B cell (primary cell): ENCODE measurements around the gene PRRC2B.

Experiments
- EZH2 ChIP-seq: IDR thresholded peaks from 2 replicates; pipeline ENCODE4 v1.6.1; 2012; ENCODE audit warnings: borderline replicate concordance, low read depth, mild to moderate bottlenecking, moderate library complexity, low read length; ENCODE audit not compliant: insufficient read depth, poor library complexity, severe bottlenecking
- TF ChIP-seq, protein P1 (sequence below): fragments of 200-600 bp; IDR thresholded peaks from one replicate; pipeline ENCODE4 v1.8.0; 2022; ENCODE audit warnings: antibody characterized with exemption, mild to moderate bottlenecking

DNA sequence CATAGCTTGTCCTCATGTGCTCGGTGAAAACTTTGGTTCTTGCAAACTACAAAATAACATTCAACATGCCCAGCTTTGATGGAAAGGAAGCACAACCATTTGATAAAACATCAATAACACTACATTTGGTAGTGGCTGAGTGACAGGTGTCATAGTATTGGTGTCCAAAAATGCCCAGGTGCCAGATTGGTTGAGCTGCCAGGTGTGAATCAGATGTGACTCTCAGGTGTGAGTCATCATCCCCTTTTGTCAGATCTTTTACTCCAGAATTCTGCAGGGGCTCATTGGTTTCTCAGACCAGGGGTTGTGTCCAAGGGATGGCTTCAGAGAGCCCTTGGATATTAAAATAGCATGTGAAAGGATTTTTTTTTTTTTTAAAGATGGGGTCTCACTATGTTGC, 86.4 kb downstream of the PRRC2B start:
- TF ChIP-seq, protein P1, sequence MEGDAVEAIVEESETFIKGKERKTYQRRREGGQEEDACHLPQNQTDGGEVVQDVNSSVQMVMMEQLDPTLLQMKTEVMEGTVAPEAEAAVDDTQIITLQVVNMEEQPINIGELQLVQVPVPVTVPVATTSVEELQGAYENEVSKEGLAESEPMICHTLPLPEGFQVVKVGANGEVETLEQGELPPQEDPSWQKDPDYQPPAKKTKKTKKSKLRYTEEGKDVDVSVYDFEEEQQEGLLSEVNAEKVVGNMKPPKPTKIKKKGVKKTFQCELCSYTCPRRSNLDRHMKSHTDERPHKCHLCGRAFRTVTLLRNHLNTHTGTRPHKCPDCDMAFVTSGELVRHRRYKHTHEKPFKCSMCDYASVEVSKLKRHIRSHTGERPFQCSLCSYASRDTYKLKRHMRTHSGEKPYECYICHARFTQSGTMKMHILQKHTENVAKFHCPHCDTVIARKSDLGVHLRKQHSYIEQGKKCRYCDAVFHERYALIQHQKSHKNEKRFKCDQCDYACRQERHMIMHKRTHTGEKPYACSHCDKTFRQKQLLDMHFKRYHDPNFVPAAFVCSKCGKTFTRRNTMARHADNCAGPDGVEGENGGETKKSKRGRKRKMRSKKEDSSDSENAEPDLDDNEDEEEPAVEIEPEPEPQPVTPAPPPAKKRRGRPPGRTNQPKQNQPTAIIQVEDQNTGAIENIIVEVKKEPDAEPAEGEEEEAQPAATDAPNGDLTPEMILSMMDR = no peak
- TF ChIP-seq EZH2 = no peak
